ENCODE measurements around the gene AQP2.
"Not testable (repeated sequence)": the region's sequence is repeated elsewhere in the genome, so short reads cannot be mapped to it uniquely, and the experiment has no call there.

AQP2 gene

DNA sequence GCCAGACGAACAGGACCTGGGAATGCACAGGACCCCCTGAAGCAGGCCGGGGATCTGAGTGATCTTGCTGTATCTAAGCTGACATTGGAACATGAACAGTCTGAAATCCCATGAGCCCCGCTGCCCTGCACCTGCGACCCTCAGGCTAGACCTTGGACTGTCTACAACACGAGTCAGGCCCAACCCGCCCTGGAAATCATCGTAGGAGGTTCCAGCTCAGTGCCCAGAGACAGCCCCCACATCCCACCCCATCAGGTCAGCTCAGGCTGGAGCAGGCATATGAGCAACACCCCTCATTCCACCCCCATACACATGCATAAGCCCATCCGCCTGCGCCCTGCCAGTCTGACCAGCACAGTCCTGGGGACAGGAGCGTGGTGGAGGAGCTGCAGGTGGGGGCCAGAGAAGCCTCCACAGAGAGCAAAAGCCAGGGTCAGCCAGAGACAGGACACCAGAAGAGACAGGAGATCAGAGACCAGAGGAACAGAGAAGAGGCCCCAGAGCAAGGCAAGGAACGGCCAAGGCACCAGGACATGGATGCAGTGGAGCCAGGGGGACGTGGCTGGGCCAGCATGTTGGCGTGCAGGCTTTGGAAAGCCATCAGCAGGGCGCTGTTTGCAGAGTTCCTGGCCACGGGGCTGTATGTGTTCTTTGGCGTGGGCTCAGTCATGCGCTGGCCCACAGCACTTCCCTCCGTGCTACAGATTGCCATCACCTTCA lies 22.3 kb downstream of the AQP2 start, which contains the start of gene AQP6:
Gene AQP6 (plus strand): TSS at position 307 of the 720 bp plus-strand sequence. CDS start 227 bp downstream, at position 534.
- no peak for DNase-seq

DNA sequence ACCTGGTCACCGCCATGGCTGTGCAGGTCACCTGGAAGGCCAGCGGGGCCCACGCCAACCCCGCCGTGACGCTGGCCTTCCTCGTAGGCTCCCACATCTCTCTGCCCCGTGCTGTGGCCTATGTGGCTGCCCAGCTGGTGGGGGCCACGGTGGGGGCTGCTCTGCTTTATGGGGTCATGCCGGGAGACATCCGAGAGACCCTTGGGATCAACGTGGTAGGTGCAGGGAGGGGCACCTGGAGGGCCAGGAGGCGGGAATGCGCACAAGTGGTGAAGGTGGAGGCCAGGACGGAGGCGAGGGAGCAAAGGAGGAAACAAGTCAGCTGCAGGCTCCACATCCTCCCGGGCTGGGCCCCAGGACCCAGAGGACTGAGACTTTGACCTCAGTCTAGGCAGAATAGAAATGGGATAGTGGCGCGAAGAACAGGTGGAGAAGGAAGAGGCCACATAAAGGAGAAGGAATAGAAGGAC lies 22.9 kb downstream of the AQP2 start:
- no peak for DNase-seq

DNA sequence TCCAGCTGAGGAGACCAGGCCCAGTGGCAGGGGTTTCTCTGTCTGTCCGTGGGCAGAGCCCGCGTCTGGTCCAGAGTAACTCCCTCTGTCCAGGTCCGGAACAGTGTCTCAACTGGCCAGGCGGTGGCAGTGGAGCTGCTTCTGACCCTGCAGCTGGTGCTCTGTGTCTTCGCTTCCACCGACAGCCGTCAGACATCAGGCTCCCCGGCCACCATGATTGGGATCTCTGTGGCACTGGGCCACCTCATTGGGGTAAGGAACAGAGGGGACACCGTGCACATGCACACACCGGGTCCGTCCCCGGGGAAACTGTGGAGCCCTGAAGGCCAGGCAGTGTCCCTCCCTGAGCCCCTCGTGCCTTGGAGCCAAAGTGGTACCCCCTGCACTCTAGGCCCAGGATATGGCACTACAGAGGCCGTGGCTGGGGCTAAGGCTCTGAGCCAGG lies 23.7 kb downstream of the AQP2 start:
- no peak for DNase-seq

DNA sequence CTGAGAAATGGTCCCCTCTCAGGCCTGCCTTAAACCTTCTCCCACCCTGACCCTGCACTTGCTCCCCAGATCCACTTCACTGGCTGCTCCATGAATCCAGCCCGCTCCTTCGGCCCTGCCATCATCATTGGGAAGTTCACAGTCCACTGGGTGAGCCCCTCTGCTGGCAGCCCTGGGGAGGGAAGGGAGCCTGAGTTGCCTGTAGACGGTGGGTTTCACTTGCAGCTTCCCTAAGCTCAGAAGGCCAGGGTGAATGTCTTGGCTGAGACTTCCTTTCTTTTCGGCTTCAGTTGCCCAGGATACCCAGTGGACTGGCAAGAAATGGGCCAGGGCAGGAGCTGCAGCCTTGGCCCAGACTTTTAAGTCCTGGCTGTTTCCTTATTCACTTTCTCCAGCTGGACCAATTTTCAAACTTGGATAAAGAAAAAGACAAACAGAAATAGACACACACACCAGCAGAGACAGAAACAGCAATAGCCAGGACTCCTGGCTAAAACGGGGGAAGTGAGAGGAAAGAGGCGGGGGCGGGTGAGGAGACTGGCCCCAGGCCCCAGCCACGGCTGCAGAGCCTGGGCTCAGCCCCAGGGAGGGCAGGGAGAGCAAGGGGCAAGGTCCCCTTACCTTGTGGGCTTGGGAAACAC lies 24.3 kb downstream of the AQP2 start:
- DNase-seq = no peak

DNA sequence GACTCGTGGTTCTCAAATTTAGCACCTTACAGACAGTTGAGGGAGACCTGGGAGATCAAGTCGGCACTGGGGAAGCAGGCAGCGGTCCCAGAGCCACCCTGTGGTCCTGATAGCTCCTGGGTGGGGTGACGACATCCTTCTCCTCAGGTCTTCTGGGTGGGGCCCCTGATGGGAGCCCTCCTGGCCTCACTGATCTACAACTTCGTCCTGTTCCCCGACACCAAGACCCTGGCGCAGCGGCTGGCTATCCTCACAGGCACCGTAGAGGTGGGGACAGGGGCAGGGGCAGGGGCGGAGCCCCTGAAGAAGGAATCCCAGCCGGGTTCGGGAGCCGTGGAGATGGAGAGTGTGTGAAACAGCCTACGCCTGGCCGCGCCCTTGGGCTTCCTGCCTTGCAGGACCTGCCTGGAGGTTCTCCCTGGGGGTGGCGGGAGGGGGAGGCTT lies 24.8 kb downstream of the AQP2 start:
- DNase-seq = no peak

DNA sequence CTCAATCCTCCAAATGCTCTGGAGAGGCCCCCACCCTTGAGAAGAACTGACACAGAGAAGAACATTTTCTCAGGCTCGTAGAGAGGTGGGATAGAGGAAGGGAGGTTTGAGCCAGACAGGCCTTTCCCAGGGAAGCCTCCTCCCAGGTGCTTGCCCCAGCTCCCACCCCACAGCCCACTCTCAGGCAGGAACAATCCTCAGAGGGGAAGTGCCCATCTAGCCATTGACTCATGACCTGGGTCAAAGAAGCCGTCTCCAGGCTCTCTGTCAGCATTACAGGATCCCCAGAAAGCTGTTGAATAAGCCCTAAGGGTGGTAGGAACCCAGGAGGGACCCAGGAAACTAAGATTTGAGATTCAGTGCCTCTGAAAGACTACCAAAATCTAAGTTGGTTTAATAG lies 26.0 kb downstream of the AQP2 start:
- DNase-seq = no peak

DNA sequence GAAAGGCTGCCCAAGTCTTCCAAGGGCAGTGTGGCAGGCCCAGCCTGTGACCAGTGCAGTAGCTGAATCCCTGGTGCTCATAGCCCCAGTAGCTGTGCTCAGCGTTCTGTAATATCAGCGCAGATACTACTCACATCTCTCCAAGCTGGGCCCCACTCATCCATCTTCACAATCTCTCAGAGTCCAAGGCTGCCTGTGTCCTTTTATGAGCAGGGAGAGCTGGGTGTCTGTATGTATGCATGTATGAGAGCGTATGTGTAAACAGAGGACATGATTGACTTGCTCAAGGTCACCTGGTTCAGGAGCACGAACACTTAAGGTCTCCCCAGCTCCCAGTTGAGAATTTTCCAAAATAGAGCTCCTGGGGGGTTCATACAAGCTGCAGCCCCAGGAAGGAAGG lies 27.6 kb downstream of the AQP2 start:
- no peak for DNase-seq

DNA sequence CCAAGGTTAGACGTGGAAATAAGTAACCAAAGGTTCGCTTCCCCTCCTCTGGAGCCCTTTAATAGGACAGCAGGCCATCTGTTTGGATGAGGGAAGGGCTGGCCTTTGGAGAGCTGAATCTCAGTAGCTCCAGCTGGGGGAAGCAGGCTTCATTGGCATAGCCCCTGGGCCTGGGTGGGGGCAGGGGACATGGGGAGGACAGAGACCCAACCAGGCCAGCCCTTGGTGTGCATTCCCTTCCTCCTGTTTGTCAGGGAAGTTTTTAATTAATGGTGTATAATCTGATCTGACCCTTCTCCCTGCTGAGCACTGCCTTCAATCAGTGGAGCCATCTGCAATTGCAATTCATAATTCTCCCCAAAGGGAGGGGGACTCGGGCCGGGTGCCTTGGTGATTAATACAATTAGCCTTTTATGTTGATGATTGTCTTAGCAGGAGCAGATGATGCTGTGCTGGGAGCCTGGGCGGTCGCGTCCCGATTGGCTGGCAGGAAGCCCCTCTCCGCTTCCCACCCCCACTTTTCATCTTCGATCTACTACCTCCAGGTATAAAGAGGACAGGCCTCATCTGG lies 28.6 kb downstream of the AQP2 start:
- DNase-seq = no peak

DNA sequence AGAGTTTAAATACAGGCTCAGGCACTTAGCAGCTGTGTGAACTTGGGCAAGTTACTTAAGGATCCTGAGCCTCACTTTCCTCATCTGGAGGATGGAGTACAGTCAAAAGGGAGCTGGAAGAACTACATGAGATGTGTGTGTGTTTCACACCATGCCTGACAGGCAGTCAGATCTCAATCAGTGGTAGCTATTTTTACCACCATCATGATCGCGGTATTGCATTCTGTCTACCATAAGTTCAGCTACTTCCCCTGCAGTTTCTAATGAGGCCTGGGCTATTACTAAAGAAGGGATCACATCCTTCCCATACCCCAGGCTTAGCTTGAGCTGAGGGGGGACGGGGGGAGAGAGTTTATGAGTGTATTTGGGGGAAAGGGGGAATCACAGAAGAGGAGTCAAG lies 29.3 kb downstream of the AQP2 start:
- no peak for DNase-seq

DNA sequence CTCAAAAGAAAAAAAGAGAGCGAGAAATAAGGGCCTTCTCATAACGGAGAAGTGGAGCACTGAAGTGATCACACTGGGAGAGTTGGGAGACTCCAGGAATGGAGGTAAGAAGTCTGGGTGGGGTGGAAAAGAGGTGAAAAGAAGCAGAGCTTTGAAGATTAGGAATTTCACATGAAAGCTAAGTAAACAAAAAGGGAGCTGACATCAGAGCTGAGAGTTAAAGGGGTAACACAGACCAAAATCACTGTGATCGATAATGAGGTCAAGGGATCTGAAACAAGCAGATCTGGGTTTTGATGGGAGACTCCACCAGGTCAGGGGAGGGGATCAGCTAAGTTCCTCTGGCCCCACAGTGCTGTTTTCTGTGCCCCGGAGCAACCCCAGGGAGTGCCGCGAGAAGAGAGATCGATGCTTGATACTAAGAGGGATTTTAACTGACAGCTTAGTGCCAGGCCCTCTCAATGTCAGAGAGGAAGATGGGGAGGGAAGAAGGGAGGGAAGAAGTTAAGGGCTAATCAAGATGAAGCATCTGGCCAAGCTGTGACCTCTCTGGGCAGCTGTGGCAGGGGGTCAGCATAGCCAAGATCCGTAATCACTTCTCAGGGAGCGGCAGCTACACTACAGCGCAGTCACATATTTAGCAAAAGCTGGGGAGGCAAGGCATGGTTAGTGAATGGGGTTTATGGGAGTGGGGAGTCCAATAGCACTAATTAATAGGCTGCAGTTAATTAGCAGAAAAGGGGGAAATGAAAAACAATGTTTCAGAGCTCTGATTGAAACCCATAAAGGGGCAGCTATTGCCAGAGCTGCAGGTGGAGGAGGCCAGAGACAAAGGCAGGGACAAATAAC lies 30.2 kb downstream of the AQP2 start:
- DNase-seq = no peak

DNA sequence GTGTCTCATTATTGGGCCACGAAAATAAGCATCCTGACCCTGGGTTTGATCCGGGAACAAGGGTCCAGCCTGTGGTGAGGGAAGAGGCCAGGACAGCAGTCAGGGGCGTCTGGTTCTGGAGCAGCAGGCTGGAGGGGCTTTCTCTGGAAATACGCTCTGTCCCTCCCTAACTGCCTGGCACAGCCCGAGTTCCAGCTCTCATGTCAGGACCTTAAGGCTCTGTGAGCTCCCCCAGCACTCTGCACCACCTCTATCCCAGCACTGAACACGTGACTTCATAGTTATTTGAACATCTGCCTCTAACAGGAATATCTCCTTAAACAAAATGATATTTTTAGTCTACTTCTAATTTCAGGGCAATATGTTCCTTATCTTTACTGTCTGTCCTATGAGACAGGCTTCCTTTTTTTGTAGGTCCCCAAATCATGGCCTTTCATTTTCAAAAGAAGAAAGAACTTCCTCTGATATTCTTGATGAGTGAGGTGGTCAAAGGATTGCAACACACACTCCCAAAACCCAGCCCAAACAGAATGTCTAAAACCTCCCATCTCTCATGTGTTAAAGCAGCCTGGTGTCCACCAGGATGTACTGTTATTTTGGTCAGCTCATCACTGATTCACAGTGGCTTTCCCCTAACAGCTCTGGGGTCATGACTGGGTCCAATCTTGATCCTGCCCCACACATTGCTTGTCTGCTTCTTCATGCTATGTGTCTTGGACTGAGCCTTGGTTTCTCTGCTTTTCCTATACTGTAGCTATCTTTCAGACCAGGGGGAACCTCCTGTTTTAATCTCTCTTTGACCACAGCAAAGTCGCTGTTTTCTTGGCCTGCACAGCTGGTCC lies 31.9 kb downstream of the AQP2 start:
- no peak for DNase-seq

DNA sequence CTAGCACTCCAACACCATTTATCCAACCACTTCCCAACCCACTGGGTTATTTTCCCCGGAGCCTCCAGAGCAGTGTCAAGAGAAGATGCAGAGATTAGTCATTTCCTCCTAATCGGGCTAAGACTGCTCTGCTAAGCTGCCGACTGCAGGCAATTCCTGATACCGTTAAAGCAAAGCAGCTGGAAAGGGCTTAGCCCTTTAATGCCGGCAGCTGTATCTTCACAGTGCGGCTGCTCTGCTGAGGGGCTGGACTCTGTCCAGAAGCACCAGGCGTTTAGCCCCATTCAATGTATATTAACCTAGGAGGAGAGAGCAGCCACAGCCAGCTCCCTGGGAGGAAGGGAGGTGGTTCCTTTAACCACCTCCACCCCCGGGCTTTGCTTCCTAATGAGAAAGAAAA lies 33.4 kb downstream of the AQP2 start:
- no peak for DNase-seq

DNA sequence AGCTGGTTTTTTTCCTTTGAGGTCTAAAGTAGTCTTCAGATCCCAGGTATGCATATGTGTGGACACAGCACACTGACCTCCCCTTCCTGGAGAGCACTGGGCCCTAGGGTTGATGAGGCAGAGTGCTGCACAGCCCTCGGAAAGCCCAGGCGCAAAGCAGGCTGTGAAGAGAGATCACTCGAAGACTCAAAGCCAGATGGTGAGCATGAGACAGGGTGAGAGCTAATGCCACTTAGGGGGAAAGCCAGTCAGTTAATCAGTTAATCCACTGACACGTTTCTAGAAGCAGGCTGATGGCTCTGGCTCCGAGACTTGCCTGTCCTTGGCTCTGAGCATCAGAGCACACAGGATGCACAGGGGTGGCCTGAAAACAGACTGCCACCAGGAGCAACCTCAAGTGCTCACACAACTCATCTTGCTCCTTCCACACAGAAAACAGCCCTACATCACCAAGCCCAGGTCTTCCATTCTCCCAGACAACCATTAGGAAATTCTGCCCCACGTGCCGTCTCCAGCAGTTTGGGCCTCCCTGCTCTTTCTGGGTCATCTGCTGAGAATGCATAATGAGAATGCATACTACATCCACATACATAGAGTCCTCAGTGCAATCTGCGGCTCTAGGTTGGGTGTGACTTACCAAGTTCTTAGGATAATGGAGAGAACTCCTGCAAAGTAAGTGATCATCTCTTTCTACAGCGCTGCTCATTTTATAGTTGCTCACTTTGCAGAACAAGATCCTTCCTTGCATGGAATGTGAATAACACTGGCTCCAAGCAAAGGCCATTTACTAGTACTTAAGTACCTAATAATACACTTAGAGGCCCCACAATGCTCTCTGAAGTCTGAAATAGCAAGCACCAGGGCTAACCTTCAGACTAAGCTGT lies 34.2 kb downstream of the AQP2 start:
- DNase-seq = no peak

DNA sequence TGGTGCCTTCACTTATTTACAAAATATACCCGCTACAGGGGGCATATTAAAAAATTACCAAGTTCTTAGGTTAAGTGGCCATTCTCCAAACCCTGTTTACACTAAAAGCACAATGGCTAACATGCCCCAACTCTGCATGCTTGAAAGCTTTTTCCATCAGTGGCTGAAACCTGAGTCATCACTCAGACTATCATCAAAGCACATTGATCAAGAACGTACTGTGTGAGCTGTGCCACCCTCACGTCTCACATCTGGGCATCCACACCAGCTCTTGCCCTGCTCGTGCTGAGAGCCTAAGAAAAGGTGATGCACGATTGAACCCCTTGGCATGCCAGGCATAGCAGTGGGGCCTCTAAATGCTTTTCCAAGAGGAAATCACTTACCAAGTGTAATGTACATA lies 35.4 kb downstream of the AQP2 start:
- DNase-seq = no peak

DNA sequence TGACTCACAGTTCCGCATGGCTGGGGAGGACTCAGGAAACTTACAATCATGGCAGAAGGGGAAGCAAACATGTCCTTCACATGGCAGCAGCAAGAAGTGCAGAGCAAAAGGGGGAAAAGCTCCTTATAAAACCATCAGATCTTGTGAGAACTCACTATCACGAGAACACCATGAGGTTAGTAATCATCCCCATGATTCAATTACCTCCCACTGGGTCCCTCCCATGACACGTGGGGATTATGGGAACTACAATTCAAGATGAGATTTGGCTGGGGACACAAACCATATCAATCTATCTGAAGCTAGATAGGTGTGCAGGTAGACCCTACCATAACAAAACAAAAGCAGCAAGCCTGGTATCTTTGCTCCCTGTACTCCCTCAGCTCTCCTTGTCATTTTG lies 35.9 kb downstream of the AQP2 start:
- DNase-seq = not testable (repeated sequence)

DNA sequence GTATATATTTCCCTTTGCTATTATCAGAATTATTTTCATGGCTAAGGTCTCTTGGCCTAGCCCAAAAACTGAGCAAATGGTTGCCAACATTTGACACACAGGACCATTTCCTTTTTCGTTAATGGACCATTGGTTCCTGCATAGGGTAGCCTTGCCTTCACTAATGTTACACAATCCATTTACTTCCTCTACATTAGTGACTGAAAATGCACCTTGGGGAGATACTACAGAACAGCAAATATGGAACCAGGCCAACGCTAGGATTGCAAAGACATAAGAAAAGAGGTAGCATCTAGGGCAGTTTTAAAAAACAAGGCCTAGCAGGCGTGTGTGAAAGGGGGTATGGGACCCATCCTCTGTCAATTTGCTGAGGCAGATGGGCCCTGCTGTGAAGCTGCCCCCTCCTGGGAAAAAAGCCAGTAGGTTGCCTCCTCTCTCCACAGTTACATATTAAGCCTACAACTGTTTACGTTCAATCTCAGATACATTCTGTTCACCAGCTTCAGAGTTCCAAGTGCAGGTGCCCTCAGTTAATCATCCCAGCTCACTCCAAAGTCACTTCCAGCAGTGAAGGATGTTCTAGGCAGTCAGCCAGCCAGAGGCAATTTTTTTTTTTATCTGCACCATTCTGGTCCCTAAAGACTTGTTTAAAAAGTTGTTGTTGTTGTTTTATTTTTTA lies 37.2 kb downstream of the AQP2 start:
- no peak for DNase-seq

DNA sequence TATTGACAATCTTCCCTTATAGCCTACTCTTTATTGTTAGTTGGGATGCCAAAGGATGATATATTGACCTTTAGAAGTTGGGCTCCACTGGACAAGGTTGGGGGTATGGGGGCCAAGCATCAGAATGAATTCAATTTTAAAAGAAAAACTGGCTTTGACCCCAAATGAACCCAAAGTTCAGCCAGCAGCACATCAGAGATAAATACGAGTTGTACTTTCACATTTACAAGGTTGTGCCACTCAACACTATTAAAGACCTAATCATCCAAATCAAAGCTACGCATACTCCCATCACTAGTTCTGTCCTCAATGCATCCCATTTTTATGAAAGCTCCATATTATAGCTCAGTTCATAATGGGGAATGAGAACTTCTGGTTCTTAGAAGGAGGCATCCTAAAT lies 38.9 kb downstream of the AQP2 start:
- not testable (repeated sequence) for DNase-seq

DNA sequence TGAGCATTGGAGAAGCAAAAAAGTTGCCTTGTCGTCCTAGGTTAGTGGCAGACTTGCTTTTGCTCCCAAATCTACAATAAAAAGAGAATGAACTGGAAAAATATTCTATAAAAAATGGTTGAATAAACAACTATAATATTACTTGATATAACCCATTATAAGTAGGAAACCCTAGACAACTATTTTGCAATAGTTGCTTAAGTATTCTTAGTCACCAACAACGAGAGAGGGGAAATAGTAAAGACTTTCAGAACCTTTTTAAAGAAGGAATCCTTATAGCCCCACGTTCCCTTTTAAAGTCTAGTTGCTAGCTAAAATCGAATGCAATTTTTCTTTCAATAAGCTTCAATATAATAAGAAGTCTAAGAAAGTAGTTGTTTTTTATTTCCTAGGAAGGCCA lies 39.7 kb downstream of the AQP2 start:
- DNase-seq = no peak

DNA sequence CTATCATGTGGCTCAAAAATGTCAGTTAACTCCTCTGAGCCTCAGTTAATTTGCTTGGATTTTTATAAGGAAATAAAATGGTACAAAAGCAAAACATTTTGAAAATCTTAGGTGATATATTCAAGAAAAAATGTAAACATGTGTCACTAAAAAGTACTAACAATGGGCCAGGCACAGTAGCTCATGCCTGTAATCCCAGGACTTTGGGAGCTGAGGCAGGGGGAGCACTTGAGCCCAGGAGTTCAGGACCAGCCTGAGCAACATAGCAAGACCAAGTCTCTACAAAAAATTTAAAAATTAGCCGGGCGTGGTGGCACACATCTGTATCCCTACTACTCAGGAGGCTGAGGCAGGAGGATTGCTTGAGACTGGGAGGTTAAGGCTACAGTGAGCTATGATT lies 47.9 kb downstream of the AQP2 start:
- no peak for DNase-seq

DNA sequence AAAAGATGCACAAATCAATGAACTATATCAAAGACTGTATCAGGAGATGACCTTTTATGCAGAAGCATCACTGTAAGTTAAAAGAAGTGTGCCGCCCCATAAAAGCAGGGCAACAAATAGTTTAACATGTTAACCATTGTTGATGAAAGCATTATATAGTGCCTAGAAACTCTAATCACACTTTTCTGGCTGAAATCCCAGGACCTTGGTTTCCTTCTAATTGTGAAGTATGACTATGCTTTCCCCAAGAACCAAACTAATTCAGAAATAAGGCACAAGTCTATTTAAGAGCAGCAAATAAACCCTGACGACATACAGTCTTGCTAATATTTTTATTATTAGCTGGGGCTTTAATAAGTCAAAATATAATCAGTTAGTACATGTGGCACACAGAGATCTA lies 53.1 kb downstream of the AQP2 start:
- DNase-seq = no peak

DNA sequence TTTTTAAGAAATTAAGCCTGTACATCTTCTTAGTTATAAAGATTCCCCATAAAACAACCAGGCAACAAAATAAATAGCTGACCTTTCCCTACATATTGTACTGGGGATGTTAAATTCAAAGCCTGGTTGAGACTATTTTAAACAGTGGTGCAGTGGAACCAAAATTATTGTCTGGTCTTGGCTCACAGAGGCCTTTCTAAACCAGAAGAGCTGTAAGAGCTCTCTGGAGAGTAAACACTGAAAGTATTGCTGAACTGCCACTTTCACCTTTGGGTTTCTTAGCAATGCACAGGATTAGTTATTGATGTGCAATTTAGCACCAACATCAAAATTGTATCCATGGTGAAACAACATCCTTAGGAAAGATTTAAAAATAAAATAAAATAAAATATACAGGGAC lies 54.2 kb downstream of the AQP2 start:
- no peak for DNase-seq
